Measurements from ENCODE around the gene GPR176. TPM values are rescaled to one million over a fixed set of nuclear protein-coding genes. Genes with fewer than 3 reads are reported as not detected.

Gene GPR176
- total RNA-seq, 4 donors from 2014 or later: 2.4 to 18.6 (median 9.1) TPM

GRCh38 chr15:39803016-39803415, 117.0 kb downstream of the GPR176 start:
- no peak overlapping the region for H3K27ac ChIP-seq
- no peak for DNase-seq (ENCODE audit: low spot score in 2 of 2)
- H3K9me3 ChIP-seq: no peaks in the 10 kb centered on the region
- WGBS, 2 donors: 76 to 87% methylated on average over 4 of the region's 4 CpGs
- TF ChIP-seq EP300 (IDR thresholded peaks at IDR 0.05): no peak
- H3K27me3 ChIP-seq: no peaks in the 10 kb centered on the region
- H3K36me3 ChIP-seq: peaks cover 0 to 18% (median 0%) of the 10 kb centered on the region in 3 donors
- H3K4me1 ChIP-seq: peaks cover 0 to 2% (median 0%) of the 10 kb centered on the region in 4 donors
- no peak overlapping the region for H3K4me3 ChIP-seq

GRCh38 chr15:39801641-39802309, 118.3 kb downstream of the GPR176 start:
- TF ChIP-seq POLR2A (IDR thresholded peaks at IDR 0.05) (no peak), EP300 (IDR thresholded peaks at IDR 0.05) (no peak), CTCF (IDR thresholded peaks at IDR 0.05) (peak in 1 of 5 experiments; percentile 11)
- no peak for DNase-seq (ENCODE audit: low spot score in 2 of 2)

GRCh38 chr15:39799552-39800011, 120.5 kb downstream of the GPR176 start:
- WGBS, 2 donors: 61 to 69% methylated on average over 6 of the region's 6 CpGs
- DNase-seq (ENCODE audit: low spot score in 2 of 2): peak in 1 of 2 donors; percentile 19
- H3K27me3 ChIP-seq: no peaks in the 10 kb centered on the region
- no peak for TF ChIP-seq POLR2A (IDR thresholded peaks at IDR 0.05)
- no peak for TF ChIP-seq CTCF (IDR thresholded peaks at IDR 0.05)
- TF ChIP-seq EP300 (IDR thresholded peaks at IDR 0.05): no peak
- peaks cover 0 to 2% (median 0%) of the 10 kb centered on the region in 4 donors for H3K4me1 ChIP-seq
- H3K4me3 ChIP-seq: no peak overlapping the region
- peaks cover 0 to 18% (median 0%) of the 10 kb centered on the region in 3 donors for H3K36me3 ChIP-seq
- no peak overlapping the region for H3K27ac ChIP-seq
- H3K9me3 ChIP-seq: no peaks in the 10 kb centered on the region

More at GRCh38 chr15:39801641-39802309, 118.3 kb downstream of the GPR176 start:
- Histone ChIP-seq H3K27ac (no peak overlapping the region), H3K27me3 (no peaks in the 10 kb centered on the region), H3K9me3 (no peaks in the 10 kb centered on the region), H3K4me1 (peaks cover 0 to 2% (median 0%) of the 10 kb centered on the region in 4 donors), H3K4me3 (no peak overlapping the region), H3K36me3 (peaks cover 0 to 18% (median 0%) of the 10 kb centered on the region in 3 donors)
- 88 to 89% methylated on average over 19 of the region's 19 CpGs for WGBS, 2 donors

GRCh38 chr15:39798382-39798781, 121.7 kb downstream of the GPR176 start:
- Histone ChIP-seq H3K27me3 (no peaks in the 10 kb centered on the region), H3K27ac (no peak overlapping the region), H3K9me3 (no peaks in the 10 kb centered on the region), H3K36me3 (peaks cover 0 to 18% (median 0%) of the 10 kb centered on the region in 3 donors), H3K4me3 (no peak overlapping the region), H3K4me1 (peaks cover 0 to 2% (median 0%) of the 10 kb centered on the region in 4 donors)
- WGBS, 2 donors: 67 to 72% methylated on average over 6 of the region's 6 CpGs
- no peak for DNase-seq (ENCODE audit: low spot score in 2 of 2)
- no peak for TF ChIP-seq POLR2A (IDR thresholded peaks at IDR 0.05)

GRCh38 chr15:39797407-39797806, 122.7 kb downstream of the GPR176 start:
- Histone ChIP-seq H3K9me3 (no peaks in the 10 kb centered on the region), H3K4me3 (no peak overlapping the region), H3K27me3 (no peaks in the 10 kb centered on the region), H3K36me3 (peaks cover 0 to 18% (median 0%) of the 10 kb centered on the region in 3 donors), H3K4me1 (peaks cover 0 to 2% (median 0%) of the 10 kb centered on the region in 4 donors), H3K27ac (no peak overlapping the region)
- WGBS, 2 donors: 88 to 91% methylated on average over 6 of the region's 6 CpGs
- TF ChIP-seq CTCF (IDR thresholded peaks at IDR 0.05): no peak
- TF ChIP-seq POLR2A (IDR thresholded peaks at IDR 0.05): no peak
- no peak for TF ChIP-seq EP300 (IDR thresholded peaks at IDR 0.05)
- DNase-seq (ENCODE audit: low spot score in 2 of 2): no peak

GRCh38 chr15:39796601-39797000, 123.5 kb downstream of the GPR176 start:
- Histone ChIP-seq H3K36me3 (peaks cover 0 to 14% (median 0%) of the 10 kb centered on the region in 3 donors), H3K27ac (no peak overlapping the region), H3K4me1 (peaks cover 0 to 2% (median 0%) of the 10 kb centered on the region in 4 donors), H3K4me3 (no peak overlapping the region), H3K27me3 (no peaks in the 10 kb centered on the region), H3K9me3 (no peaks in the 10 kb centered on the region)
- DNase-seq (ENCODE audit: low spot score in 2 of 2): no peak
- 89 to 93% methylated on average over 5 of the region's 5 CpGs for WGBS, 2 donors
- TF ChIP-seq EP300 (IDR thresholded peaks at IDR 0.05): no peak
- no peak for TF ChIP-seq POLR2A (IDR thresholded peaks at IDR 0.05)
- no peak for TF ChIP-seq CTCF (IDR thresholded peaks at IDR 0.05)

All from tibial nerve (tissue), 4 donors.